Measurements from ENCODE around the gene KLK13. TPM values are rescaled to one million over a fixed set of nuclear protein-coding genes. Genes with fewer than 3 reads are reported as not detected.

KLK13 gene
- polyA plus RNA-seq, 1 donor (not counting 4 experiments of a cell fraction or from before 2014, with no cell fraction given) = 2.0 TPM

GRCh38 chr19:51010066-51010795 lies 54.7 kb downstream of the KLK13 start:
- no peaks in the 10 kb centered on the region for H4K20me1 ChIP-seq (ENCODE audit: control insufficient read depth, extremely low read depth, insufficient read depth, low read length)
- FAIRE-seq (peak; percentile 98), DNase-seq (ENCODE audit: low read depth, low spot score) (no peak)
- no peaks in the 10 kb centered on the region for H3K9me3 ChIP-seq (ENCODE audit: control insufficient read depth, low read depth, low read length)
- TF ChIP-seq EZH2 (IDR thresholded peaks at IDR 0.05; ENCODE audit: low read length) (no peak), CTCF (optimal IDR thresholded peaks at IDR 0.05 in 1 of 3, IDR thresholded peaks at IDR 0.05 in 1 of 3, conservative IDR thresholded peaks at IDR 0.05 in 1 of 3; ENCODE audit: extremely low read depth in 1 of 3, insufficient read depth in 2 of 3, low read length in 3 of 3) (no peak)
- H3K4me3 ChIP-seq (ENCODE audit: control insufficient read depth in 2 of 3, extremely low read depth in 1 of 3, insufficient read depth in 2 of 3, low read depth in 1 of 3, low read length in 3 of 3) = peak overlapping the region in 2 of 3 experiments; percentile 30 to 31
- H2AFZ ChIP-seq (ENCODE audit: control insufficient read depth, low read length) = peak overlapping the region; percentile 50
- peak overlapping the region; percentile 54 for H3K9ac ChIP-seq (ENCODE audit: control insufficient read depth, extremely low read depth, insufficient read depth, low read length)
- peaks cover 7 to 9% of the 10 kb centered on the region in 2 experiments for H3K36me3 ChIP-seq (ENCODE audit: control insufficient read depth in 2 of 2, extremely low read depth in 1 of 2, insufficient read depth in 2 of 2, low read length in 2 of 2)
- H3K9me1 ChIP-seq (ENCODE audit: control insufficient read depth, extremely low read depth, insufficient read depth, low read length) = no peaks in the 10 kb centered on the region
- dilution Hi-C loops (cut with MboI; ENCODE audit: extremely low pct_ligation_motif_present, low sequenced_read_pairs) = no loop called here
- H3K4me2 ChIP-seq (ENCODE audit: control insufficient read depth, extremely low read depth, insufficient read depth, low read depth, low read length) = peak overlapping the region; percentile 62
- no peaks in the 10 kb centered on the region for H3K27me3 ChIP-seq (ENCODE audit: control insufficient read depth, extremely low read depth, insufficient read depth, low read length)
- no peaks in the 10 kb centered on the region for H3K79me2 ChIP-seq (ENCODE audit: control insufficient read depth, insufficient read depth, low read length)
- H3K4me1 ChIP-seq (ENCODE audit: control insufficient read depth, extremely low read depth, insufficient read depth, low read length) = peaks cover 38% of the 10 kb centered on the region
- H3K27ac ChIP-seq (ENCODE audit: control insufficient read depth, insufficient read depth, low read length) = peak overlapping the region; percentile 54

GRCh38 chr19:51009061-51009891 lies 55.6 kb downstream of the KLK13 start:
- Histone ChIP-seq H3K27me3 (ENCODE audit: control insufficient read depth, extremely low read depth, insufficient read depth, low read length) (no peaks in the 10 kb centered on the region), H3K4me2 (ENCODE audit: control insufficient read depth, extremely low read depth, insufficient read depth, low read depth, low read length) (peak overlapping the region; percentile 62), H3K4me1 (ENCODE audit: control insufficient read depth, extremely low read depth, insufficient read depth, low read length) (peaks cover 38% of the 10 kb centered on the region), H2AFZ (ENCODE audit: control insufficient read depth, low read length) (no peak overlapping the region), H3K36me3 (ENCODE audit: control insufficient read depth in 2 of 2, extremely low read depth in 1 of 2, insufficient read depth in 2 of 2, low read length in 2 of 2) (peaks cover under 1 to 4% of the 10 kb centered on the region in 2 experiments), H3K9me3 (ENCODE audit: control insufficient read depth, low read depth, low read length) (no peaks in the 10 kb centered on the region), H3K79me2 (ENCODE audit: control insufficient read depth, insufficient read depth, low read length) (no peaks in the 10 kb centered on the region), H3K27ac (ENCODE audit: control insufficient read depth, insufficient read depth, low read length) (peak overlapping the region; percentile 54), H3K9me1 (ENCODE audit: control insufficient read depth, extremely low read depth, insufficient read depth, low read length) (no peaks in the 10 kb centered on the region), H3K9ac (ENCODE audit: control insufficient read depth, extremely low read depth, insufficient read depth, low read length) (peak overlapping the region; percentile 54), H4K20me1 (ENCODE audit: control insufficient read depth, extremely low read depth, insufficient read depth, low read length) (no peaks in the 10 kb centered on the region), H3K4me3 (ENCODE audit: control insufficient read depth in 2 of 3, extremely low read depth in 1 of 3, insufficient read depth in 2 of 3, low read depth in 1 of 3, low read length in 3 of 3) (peak overlapping the region in 1 of 3 experiments; percentile 31)
- DNase-seq (ENCODE audit: low read depth, low spot score) (no peak), FAIRE-seq (peak; percentile 32)
- TF ChIP-seq CTCF (optimal IDR thresholded peaks at IDR 0.05 in 1 of 3, IDR thresholded peaks at IDR 0.05 in 1 of 3, conservative IDR thresholded peaks at IDR 0.05 in 1 of 3; ENCODE audit: extremely low read depth in 1 of 3, insufficient read depth in 2 of 3, low read length in 3 of 3) (no peak), EZH2 (IDR thresholded peaks at IDR 0.05; ENCODE audit: low read length) (no peak)
- dilution Hi-C loops (cut with MboI; ENCODE audit: extremely low pct_ligation_motif_present, low sequenced_read_pairs) = no loop called here

Measured in keratinocyte (primary cell).